ENCODE measurements around the gene LLGL1.

LLGL1 gene

DNA sequence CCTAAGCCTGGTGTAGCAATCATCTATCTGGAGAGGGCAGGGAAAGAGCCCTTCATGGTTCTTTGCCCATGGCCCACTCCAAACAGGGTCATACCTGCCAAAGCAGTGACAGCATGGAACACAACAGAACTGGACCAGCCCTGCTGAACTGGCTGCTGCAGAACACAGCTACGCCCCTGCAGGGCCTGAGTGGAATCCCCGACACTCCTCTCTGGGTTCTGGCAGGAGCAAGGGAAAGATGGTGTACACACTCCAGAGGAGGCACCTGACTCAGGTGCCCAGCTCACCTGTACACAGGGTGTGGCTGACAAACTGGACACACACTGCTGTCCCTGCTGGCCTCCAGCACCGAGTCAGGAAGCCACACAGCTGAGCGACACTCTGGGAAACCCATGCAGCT, 54.8 kb downstream of the LLGL1 start:
- DNase-seq: no peak

DNA sequence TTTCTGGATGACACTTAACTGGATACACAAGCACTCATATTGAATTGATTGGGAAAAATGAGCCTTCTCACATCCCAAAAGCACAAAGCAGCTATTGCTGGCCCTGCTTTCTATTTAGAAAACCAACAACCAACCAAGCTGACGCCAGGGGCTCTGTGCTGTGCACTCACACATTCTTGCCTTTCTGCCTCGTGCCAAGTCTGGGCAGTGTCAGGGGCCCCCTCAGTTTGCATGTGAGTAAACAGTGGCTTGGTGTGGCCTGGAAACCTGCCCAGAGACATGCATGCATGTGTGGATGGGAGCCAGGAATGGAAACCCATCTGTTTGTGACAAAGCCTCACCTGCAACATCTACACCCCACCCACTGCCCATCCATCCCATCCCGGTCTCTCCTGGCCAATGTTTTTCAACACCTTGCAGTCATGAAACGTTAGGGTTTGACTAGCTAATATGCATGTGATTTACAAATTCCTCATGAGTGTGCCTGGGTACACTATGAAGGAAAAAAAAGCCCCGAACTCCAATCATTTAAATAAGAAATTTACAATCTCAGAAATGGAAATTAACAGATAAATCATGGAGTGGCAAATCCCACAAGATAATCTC, 55.4 kb downstream of the LLGL1 start:
- DNase-seq: peak; percentile 30

DNA sequence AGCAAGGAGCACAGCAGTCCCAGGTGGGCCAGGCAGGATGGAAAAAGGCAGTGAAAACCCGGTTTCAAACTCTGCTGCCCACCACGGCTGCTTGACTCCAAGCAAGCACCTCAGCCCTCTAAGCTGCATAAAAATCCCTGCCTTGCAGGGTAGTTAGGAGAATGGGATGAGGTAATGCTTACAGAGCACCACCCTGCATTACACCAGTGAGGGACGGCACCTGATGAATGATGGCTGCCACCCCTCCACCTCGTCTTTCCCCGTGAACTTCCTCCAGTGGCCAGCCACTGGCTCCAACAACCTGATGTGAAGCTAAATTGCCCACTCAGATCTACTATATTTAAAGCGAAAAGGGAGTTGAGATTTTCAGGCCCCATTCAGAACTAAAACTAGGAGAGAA, 56.4 kb downstream of the LLGL1 start:
- DNase-seq: no peak

DNA sequence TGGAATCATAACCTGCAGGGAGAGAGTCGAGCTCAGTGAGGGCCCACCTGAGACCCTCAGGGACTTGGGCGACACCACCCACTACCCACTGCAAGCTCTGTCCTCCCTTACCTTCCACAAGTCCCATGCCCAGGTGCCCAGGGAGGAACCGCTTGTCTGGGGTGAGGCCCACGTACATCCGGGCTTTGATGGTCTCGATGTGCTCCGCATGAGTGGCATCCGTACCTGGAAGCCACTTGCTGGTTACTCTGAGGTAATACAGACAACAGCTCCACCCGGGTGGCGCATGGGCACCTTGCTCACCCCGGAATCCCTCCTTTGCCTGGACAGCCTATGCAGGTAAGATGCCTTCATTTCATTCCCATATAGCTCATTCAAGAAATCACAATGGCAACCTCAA, 59.9 kb downstream of the LLGL1 start:
- DNase-seq: no peak

DNA sequence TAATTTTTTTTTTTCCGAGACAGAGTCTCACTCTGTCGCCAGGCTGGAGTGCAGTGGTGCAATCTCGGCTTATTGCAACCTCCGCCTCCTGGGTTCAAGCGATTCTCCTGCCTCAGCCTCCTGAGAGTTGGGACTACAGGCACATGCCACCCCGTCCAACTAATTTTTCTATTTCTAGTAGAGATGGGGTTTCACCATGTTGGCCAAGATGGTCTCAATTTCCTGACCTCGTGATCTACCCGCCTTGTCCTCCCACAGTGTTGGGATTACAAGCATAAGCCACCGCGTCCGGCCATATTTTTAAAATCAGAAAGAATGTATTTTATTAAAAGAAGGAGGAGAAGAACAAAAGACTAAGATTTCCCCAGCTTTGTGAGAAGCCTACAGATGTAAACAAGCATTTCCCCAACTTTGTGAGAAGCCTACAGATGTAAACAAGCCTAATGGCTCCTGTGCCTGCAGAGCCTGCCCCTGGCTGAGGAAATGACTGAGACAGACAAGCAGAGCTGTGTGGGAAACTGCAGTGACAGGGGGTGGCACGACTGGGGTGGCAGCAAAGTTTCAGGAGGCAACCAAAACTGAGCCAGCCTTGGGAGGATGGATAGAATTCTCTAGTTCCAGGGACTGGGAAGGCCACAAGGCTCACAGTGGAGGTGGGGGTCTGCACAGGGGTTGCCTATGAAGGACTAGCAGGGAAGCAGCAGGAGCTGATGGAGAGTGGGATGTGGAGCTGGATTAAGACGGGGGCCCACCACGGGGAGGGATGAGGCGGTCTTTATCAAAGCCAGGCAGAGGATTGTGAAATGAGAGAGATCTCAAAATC, 66.5 kb downstream of the LLGL1 start:
- no peak for DNase-seq

Measured in NCI-H1694 treated with DMSO at 0.1 percent for 48 hours (cell line).